Tibial nerve (tissue), 4 donors: ENCODE data around the gene REEP6. TPM values are rescaled to one million over a fixed set of nuclear protein-coding genes. Genes with fewer than 3 reads are reported as not detected.
"Not testable (repeated sequence)": the region's sequence is repeated elsewhere in the genome, so short reads cannot be mapped to it uniquely, and the experiment has no call there.

ENCODE experiments used
- DNase-seq, 2 donors: peaks; one replicate each; pipeline ENCODE4 v3.0.0-alpha.2; 2019; ENCODE audit warnings: low spot score in 2 of 2
- H3K27ac ChIP-seq, 4 donors: fragments of 200-600 bp; sonication (generic) in 3 of 4; one replicate each; pipeline ENCODE4 v1.5.1; 2017 to 2019; ENCODE audit warnings: mild to moderate bottlenecking in 1 of 4
- H3K27me3 ChIP-seq, 2 donors: fragments of 200-600 bp; sonication (generic) in 1 of 2; one replicate each; pipeline versions ENCODE4 v1.5.1 to v1.6.0; 2017 to 2019
- H3K36me3 ChIP-seq, 3 donors: fragments of 200-600 bp; sonication (generic); one replicate each; pipeline ENCODE4 v1.5.1; 2018 to 2019
- H3K4me1 ChIP-seq, 4 donors: fragments of 200-600 bp; sonication (generic) in 3 of 4; one replicate each; pipeline ENCODE4 v1.5.1; 2017 to 2019
- H3K4me3 ChIP-seq, 4 donors: fragments of 200-600 bp; sonication (generic) in 3 of 4; one replicate each; pipeline ENCODE4 v1.5.1; 2017 to 2019; ENCODE audit warnings: mild to moderate bottlenecking in 1 of 4, moderate library complexity in 1 of 4
- H3K9me3 ChIP-seq, 4 donors: fragments of 200-600 bp; sonication (generic) in 3 of 4; one replicate each; pipeline ENCODE4 v1.5.1; 2017 to 2019
- CTCF ChIP-seq, 5 experiments: fragments of 200-600 bp in 3 of 5; fragments of 450-650 bp in 2 of 5; sonication (generic) in 3 of 5; IDR thresholded peaks; one replicate each; pipeline ENCODE4 v1.5.1; 2016 to 2019; ENCODE audit warnings: antibody characterized with exemption in 5 of 5, mild to moderate bottlenecking in 3 of 5, moderate library complexity in 2 of 5
- EP300 ChIP-seq, 2 donors: sonication (generic); formaldehyde crosslinking; IDR thresholded peaks; one replicate each; pipeline ENCODE4 v1.6.1; 2017; ENCODE audit warnings: antibody characterized with exemption in 2 of 2, mild to moderate bottlenecking in 1 of 2
- POLR2A ChIP-seq, 2 donors: fragments of 450-650 bp; IDR thresholded peaks; one replicate each; pipeline ENCODE4 v1.6.1; 2017; ENCODE audit warnings: antibody characterized with exemption in 2 of 2, mild to moderate bottlenecking in 2 of 2, moderate library complexity in 2 of 2
- WGBS, 2 donors: methylation state at CpG; one replicate each; pipeline ENCODE4 v1.1.5; 2018; 5-methylcytosine and 5-hydroxymethylcytosine counted together
- total RNA-seq, 4 donors: library from RNA; depleted of rRNA; stranded (reverse); fragments of >200 nt; gene quantifications; one replicate each; pipeline ENCODE4 v1.1.0, GENCODE V29; 2016

The REEP6 gene
- total RNA-seq, 4 donors from 2014 or later = 1.2 to 4.6 (median 2.9) TPM

DNA sequence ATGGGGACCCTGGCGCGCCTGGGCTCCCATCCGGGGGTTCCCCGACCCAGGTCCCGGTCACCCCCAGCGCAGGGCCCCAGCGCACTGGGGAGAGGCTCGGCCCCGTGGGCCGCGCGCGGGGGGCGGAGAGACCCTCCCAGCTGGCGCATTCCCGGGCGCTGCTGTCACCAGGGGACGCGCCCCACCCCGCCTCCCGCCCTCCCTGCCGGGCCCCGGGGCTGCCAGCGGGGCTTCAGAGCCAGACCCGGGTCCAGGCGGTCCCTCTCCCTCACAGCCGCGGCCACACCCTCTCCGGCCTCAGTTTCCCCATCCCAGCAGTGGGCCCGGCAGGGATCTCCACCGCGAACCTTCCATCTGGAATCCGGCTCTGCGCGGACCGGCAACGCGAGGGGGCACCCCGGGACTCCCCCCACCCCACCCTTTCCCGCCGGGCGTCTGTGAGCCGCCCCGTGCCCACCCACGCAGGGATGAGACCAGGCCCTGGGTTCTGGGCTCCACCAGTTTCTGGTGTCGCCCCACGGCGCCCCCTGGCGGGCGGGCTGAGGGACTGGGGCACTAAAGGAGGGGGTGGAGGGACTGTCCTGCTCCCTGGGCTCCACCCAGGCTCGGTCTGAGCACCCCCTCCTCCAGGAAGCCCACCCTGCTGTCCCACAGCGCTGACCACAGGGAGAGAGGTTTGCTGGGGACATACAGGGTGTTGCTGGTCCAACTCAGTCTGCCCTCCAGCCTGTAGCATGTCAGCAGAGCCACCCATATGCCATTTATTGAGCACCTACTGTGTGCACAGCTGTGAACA is 22.7 kb downstream of the REEP6 start:
- H3K27ac ChIP-seq = peak overlapping the region in 3 of 4 donors; percentile 41 to 85 (median 71)
- H3K27me3 ChIP-seq = peaks cover 0 to 57% of the 10 kb centered on the region in 2 donors
- H3K4me1 ChIP-seq = peaks cover 0 to 50% (median 12%) of the 10 kb centered on the region in 4 donors
- DNase-seq = no peak
- 5 to 8% methylated on average over 22 of the region's 52 CpGs for WGBS, 2 donors
- no peak for TF ChIP-seq POLR2A (IDR thresholded peaks at IDR 0.05)
- peak; percentile 29 to 60 (median 46) for TF ChIP-seq CTCF (IDR thresholded peaks at IDR 0.05)
- no peaks in the 10 kb centered on the region for H3K36me3 ChIP-seq
- H3K4me3 ChIP-seq = peak overlapping the region; percentile 19 to 61 (median 43)
- H3K9me3 ChIP-seq = peaks cover 0 to 6% (median 0%) of the 10 kb centered on the region in 4 donors

- 43 to 56% methylated on average over 10 of the region's 10 CpGs for WGBS, 2 donors
- H3K27ac ChIP-seq = peak overlapping the region in 1 of 4 donors; percentile 85
Measured at GRCh38 chr19:1514295-1514661, 23.3 kb downstream of the REEP6 start.

DNA sequence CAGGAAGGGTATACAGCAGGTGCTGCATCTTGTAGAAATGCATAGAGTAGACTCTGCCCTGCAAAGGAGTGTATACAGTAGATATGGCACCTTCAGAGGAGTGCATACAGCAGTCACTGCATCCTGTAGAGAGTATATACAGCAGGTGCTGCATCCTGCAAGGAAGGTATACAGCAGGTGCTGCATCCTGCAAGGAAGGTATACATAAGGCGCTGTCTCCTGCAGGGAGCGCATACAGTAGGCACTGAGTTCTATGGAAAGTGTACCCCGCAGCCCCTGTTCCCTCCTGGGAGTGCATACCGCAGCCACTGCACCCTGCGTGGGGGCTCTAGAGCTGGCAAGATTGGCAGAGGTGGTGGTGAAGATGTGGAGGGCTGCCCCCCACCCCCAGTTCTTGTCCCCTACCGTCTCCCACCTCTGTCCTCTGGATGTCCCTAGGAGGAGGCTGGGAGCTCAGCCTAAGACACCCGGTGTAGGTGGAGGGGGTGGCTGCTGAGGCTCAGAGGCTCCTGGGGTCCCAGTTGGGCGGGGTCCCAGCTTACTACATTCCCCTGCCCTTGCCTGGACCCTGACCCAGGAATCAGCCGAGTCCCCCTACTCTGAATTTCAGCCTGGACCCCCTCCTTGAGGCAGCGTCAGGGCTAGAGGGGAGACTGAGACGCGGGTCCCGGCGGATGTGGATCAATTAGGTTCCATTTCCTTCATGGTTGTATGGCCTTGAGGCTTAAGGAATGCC is 24.2 kb downstream of the REEP6 start:
- TF ChIP-seq EP300 (IDR thresholded peaks at IDR 0.05) (no peak), CTCF (IDR thresholded peaks at IDR 0.05) (no peak), POLR2A (IDR thresholded peaks at IDR 0.05) (no peak)
- 65 to 66% methylated on average over 11 to 13 of the region's 14 CpGs for WGBS, 2 donors
- no peak overlapping the region for H3K27ac ChIP-seq
- no peak for DNase-seq
- no peak overlapping the region for H3K4me3 ChIP-seq
- H3K9me3 ChIP-seq = peaks cover 0 to 6% (median 0%) of the 10 kb centered on the region in 4 donors
- H3K4me1 ChIP-seq = peaks cover 0 to 40% (median 11%) of the 10 kb centered on the region in 4 donors
- peaks cover 0 to 57% of the 10 kb centered on the region in 2 donors for H3K27me3 ChIP-seq
- H3K36me3 ChIP-seq = no peaks in the 10 kb centered on the region

More at GRCh38 chr19:1514295-1514661, 23.3 kb downstream of the REEP6 start:
- Histone ChIP-seq H3K27me3 (peaks cover 0 to 57% of the 10 kb centered on the region in 2 donors), H3K36me3 (no peaks in the 10 kb centered on the region), H3K4me3 (no peak overlapping the region), H3K9me3 (peaks cover 0 to 6% (median 0%) of the 10 kb centered on the region in 4 donors), H3K4me1 (peaks cover 0 to 49% (median 12%) of the 10 kb centered on the region in 4 donors)
- DNase-seq = no peak
- TF ChIP-seq EP300 (IDR thresholded peaks at IDR 0.05) (no peak), POLR2A (IDR thresholded peaks at IDR 0.05) (no peak), CTCF (IDR thresholded peaks at IDR 0.05) (no peak)

- no peaks in the 10 kb centered on the region for H3K36me3 ChIP-seq
- no peak overlapping the region for H3K4me3 ChIP-seq
- H3K27me3 ChIP-seq = peaks cover 0 to 47% of the 10 kb centered on the region in 2 donors
- peaks cover 0 to 6% (median 0%) of the 10 kb centered on the region in 4 donors for H3K9me3 ChIP-seq
- H3K4me1 ChIP-seq = peaks cover 0 to 28% (median 9%) of the 10 kb centered on the region in 4 donors
- 71 to 75% methylated on average over 8 of the region's 8 CpGs for WGBS, 2 donors
- H3K27ac ChIP-seq = no peak overlapping the region
- no peak for TF ChIP-seq POLR2A (IDR thresholded peaks at IDR 0.05)
- TF ChIP-seq EP300 (IDR thresholded peaks at IDR 0.05) = no peak
- no peak for TF ChIP-seq CTCF (IDR thresholded peaks at IDR 0.05)
- DNase-seq = no peak
Measured at GRCh38 chr19:1516395-1516753, 25.4 kb downstream of the REEP6 start.

DNA sequence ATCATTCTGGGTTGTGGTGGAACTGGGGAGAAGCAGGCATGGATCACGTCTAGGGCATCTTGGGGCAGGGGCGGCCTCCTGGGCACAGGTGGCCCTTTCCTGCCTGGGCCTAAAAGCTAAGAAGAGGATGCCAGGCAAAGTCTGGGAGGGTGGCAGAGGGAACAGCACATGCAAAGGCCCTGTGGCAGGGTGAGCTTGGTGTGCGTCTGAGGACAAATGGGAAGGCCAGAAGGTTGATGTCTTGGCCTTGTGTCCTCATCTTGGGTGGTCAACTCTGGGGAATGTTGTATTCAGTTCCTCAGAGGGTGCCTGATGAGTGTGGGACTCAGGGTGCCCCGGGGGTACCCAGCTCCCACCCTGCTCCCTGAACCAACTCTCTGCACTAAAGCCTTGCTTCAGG is 27.5 kb downstream of the REEP6 start:
- TF ChIP-seq EP300 (IDR thresholded peaks at IDR 0.05) (no peak), CTCF (IDR thresholded peaks at IDR 0.05) (no peak), POLR2A (IDR thresholded peaks at IDR 0.05) (no peak)
- 95 to 98% methylated on average over 4 of the region's 4 CpGs for WGBS, 2 donors
- DNase-seq = no peak
- Histone ChIP-seq H3K9me3 (peaks cover 0 to 6% (median 0%) of the 10 kb centered on the region in 4 donors), H3K27me3 (peaks cover 0 to 35% of the 10 kb centered on the region in 2 donors), H3K27ac (no peak overlapping the region), H3K4me3 (no peak overlapping the region), H3K36me3 (no peaks in the 10 kb centered on the region), H3K4me1 (peaks cover 0 to 18% (median 2%) of the 10 kb centered on the region in 4 donors)

DNA sequence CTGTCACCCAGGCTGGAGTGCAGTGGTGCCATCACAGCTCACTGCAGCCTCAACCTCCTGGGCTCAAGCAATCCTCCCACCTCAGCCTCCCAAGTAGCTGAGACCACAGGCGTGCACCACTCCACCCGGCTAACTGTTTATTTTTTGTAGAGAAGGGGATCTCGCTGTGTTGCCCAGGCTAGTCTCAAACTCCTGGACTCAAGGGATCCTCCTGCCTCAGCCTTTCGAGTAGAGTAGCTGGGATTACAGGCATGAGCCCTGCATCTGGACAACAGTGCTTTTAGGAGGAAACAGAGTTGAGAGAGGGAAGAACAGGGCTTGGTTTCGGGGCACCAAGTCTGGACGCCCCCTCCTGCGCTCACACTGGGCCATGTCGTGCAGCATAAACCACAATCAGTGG is 28.8 kb downstream of the REEP6 start:
- peaks cover 0 to 21% (median 0%) of the 10 kb centered on the region in 4 donors for H3K4me1 ChIP-seq
- not testable (repeated sequence) for DNase-seq, H3K27ac ChIP-seq, H3K36me3 ChIP-seq, H3K4me3 ChIP-seq, H3K9me3 ChIP-seq
- peaks cover 0 to 30% of the 10 kb centered on the region in 2 donors for H3K27me3 ChIP-seq
- 82 to 88% methylated on average over 8 of the region's 8 CpGs for WGBS, 2 donors
